Measurements from ENCODE around the gene LTBP1. TPM values are rescaled to one million over a fixed set of nuclear protein-coding genes. Genes with fewer than 3 reads are reported as not detected.

Gene LTBP1
- total and polyA plus RNA-seq, 10 of the 15 experiments (the other 5 are each of a cell fraction or from before 2014, with no cell fraction given), result 0.01 to 0.28 (median 0.12) TPM; not detected in 2

GRCh38 chr2:33321236-33321771 is 374.6 kb downstream of the LTBP1 start (continued):
- TF ChIP-seq SKIL (IDR thresholded peaks at IDR 0.05; ENCODE audit: low read depth, poor library complexity, severe bottlenecking), result no peak
- TF ChIP-seq SREBF2 (IDR thresholded peaks at IDR 0.05; ENCODE audit: low read length), result no peak
- peak; percentile 34; the same call in 1 of the 2 replicates for TF ChIP-seq CBFB (IDR thresholded peaks at IDR 0.05; ENCODE audit: low read depth)
- TF ChIP-seq BACH1 (IDR thresholded peaks at IDR 0.05; ENCODE audit: borderline replicate concordance), result no peak
- 0 out of 2 replicates have a peak, but pooled peaks have one; percentile 24 for TF ChIP-seq CREB1 (IDR thresholded peaks at IDR 0.05; ENCODE audit: low read depth)
- no peak for TF ChIP-seq IRF5 (IDR thresholded peaks at IDR 0.05; ENCODE audit: borderline replicate concordance)
- TF ChIP-seq LARP7 (IDR thresholded peaks at IDR 0.05), result no peak
- TF ChIP-seq CREM (IDR thresholded peaks at IDR 0.05; ENCODE audit: low read depth), result peak; percentile 38; the same call in 1 of the 2 replicates
- no peak for TF ChIP-seq NBN (IDR thresholded peaks at IDR 0.05)
- TF ChIP-seq TCF3 (IDR thresholded peaks at IDR 0.05; ENCODE audit: borderline replicate concordance, insufficient read depth, low read depth, low read length), result no peak
- TF ChIP-seq ETV6 (conservative IDR thresholded peaks at IDR 0.05 in 1 of 2, IDR thresholded peaks at IDR 0.05 in 1 of 2; ENCODE audit: borderline replicate concordance in 1 of 2, low read depth in 1 of 2), result 0 out of 4 replicates have a peak, but pooled peaks of 1 of the 2 experiments have one; percentile 25
- TF ChIP-seq FOXK2 (IDR thresholded peaks at IDR 0.05), result no peak
- no peak for TF ChIP-seq PAX8 (IDR thresholded peaks at IDR 0.05)
- no peak for TF ChIP-seq FOXM1 (IDR thresholded peaks at IDR 0.05; ENCODE audit: low read depth, low read length)
- TF ChIP-seq ZNF687 (IDR thresholded peaks at IDR 0.05), result no peak
- 0 out of 2 replicates have a peak, but pooled peaks have one; percentile 38 for TF ChIP-seq BCL11A (IDR thresholded peaks at IDR 0.05; ENCODE audit: low read depth, low read length)
- TF ChIP-seq SUPT20H (IDR thresholded peaks at IDR 0.05; ENCODE audit: borderline replicate concordance, control insufficient read depth, low read depth, low read length), result no peak
- no peak for TF ChIP-seq MAX (IDR thresholded peaks at IDR 0.05; ENCODE audit: low read depth, low read length)
- no peak for TF ChIP-seq HDAC2 (IDR thresholded peaks at IDR 0.05)
- TF ChIP-seq KDM1A (IDR thresholded peaks at IDR 0.05; ENCODE audit: borderline replicate concordance), result no peak
- TF ChIP-seq CEBPB (IDR thresholded peaks at IDR 0.05; ENCODE audit: borderline replicate concordance in 1 of 2, low read depth in 2 of 2, low read length in 2 of 2), result no peak
- peak; percentile 71 for TF ChIP-seq NFIC (IDR thresholded peaks at IDR 0.05; ENCODE audit: low read depth, low read length)
- no peak for TF ChIP-seq EP300 (IDR thresholded peaks at IDR 0.05; ENCODE audit: borderline replicate concordance in 1 of 2, control insufficient read depth in 1 of 2, low read depth in 2 of 2, low read length in 2 of 2)
- no peak for TF ChIP-seq CHD2 (IDR thresholded peaks at IDR 0.05; ENCODE audit: borderline replicate concordance, low read depth, low read length)
- TF ChIP-seq RB1 (IDR thresholded peaks at IDR 0.05; ENCODE audit: borderline replicate concordance), result no peak

All from GM12878 (cell line).